Measurements from ENCODE around the gene DDX60.

DDX60 gene

DNA sequence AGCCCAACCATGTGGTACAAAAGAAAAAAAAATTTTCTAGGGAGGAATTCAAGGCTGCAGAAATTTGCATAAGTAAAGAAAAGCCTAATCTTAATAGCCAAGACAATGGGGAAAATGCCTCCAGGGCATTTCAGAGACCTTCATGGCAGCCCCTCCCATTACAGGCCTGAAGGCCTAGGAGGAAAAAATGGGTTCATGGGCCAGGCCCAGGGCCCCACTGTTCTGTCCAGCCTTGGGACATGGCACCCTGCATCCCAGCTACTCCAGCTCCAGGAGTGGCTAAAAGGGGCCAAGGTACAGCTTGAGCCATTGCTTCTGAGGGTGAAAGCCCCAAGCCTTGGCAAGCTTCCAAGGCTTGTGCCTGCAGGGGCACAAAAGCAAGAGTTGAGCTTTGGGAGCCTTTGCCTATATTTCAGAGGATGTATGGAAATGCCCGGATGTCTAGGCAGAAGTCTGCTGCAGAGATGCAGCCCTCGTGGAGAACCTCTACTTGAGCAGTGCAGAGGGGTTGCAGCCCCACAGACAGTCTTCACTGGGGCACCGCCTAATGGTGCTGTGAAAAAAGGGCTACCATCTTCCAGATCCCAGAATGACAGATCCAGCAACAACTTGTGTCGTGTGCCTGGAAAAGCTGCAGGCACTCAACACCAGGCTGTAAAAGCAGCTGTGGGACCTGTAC is 115.2 kb downstream of the DDX60 start:
- no peak for DNase-seq

DNA sequence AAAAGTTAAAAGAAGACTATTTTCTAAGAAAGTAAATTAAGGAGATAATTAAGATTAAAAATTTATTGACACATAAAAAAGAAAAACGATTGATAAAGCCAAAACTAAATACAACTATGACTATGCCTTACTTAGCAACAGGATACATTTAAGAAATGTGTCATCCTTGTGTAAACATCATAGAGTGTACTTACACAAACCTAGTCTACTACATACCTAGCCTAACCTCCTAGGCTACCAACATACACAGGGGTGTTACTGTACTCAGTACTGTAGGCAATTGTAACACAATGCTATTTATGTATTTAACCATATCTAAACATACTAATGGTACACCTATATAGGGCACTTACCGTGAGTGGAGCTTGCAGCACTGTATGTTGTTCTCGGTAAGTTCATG is 117.9 kb downstream of the DDX60 start:
- DNase-seq, result peak; percentile 19

DNA sequence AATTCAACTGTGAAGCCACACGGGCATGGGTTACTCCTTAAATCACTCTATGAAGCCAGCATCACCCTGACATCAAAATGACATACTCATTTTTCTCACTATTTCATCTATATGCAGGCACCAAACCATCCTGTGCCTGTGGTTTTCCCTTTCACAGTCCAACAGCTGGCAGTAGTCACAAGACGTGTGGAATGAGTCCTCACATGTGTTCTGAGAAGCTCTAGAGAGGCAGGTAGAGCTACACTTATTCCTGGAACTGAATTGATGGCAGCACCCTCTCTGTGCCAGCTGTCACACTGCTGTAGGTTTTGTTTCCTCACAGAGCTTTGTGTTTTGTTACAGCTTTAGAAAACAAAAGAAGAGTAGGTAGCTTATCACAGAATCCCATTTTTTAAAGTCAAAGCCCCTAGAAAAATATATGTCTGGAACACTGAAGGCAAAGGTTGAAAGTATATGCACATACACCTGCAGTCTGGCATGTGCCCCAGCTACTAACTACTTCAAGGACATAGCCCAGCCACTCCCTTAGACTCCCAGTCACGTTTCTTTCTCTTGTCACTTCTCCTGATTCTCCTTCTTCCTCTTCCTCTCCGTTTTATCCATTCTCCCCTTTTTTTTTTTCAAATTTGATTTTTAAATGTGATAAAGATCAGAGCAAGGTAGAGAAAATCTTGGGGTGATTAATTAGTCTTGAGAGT is 119.1 kb downstream of the DDX60 start:
- DNase-seq, result no peak

DNA sequence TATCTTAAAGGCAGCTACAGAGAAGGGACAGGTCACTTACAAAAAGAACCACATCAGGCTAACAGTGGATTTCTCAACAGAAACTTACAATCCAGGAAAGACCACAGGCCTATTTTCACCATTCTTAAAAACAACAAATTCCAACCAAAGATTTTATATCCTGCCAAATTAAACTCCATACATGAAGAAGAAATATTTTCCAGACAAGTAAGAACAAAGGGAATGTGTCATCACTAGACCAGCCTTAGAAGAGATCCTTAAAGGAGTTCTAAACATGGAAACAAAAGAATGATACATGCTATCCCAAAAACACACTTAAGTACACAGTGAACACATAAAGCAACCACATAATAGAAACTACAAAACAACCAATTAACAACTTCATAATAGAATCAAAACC is 120.6 kb downstream of the DDX60 start:
- peak; percentile 67 for DNase-seq

DNA sequence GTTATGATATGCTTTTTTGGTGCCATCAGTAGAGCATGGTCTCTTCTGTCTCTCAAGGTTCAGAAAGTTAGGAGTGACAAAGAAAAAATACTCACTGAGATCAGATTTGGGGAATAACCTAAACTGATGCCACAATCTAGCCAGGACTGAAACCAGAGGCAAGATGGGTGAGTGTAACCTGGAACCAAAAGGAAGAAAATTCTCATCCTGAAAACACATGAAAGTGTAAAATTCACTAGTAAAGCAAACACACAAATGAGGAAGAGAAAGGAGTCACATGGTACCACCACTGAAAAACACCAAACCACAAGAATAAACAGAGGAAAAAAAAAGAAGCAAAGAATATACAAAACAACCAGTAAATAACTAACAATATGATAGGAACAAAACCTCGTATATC is 129.8 kb downstream of the DDX60 start:
- DNase-seq, result no peak

DNA sequence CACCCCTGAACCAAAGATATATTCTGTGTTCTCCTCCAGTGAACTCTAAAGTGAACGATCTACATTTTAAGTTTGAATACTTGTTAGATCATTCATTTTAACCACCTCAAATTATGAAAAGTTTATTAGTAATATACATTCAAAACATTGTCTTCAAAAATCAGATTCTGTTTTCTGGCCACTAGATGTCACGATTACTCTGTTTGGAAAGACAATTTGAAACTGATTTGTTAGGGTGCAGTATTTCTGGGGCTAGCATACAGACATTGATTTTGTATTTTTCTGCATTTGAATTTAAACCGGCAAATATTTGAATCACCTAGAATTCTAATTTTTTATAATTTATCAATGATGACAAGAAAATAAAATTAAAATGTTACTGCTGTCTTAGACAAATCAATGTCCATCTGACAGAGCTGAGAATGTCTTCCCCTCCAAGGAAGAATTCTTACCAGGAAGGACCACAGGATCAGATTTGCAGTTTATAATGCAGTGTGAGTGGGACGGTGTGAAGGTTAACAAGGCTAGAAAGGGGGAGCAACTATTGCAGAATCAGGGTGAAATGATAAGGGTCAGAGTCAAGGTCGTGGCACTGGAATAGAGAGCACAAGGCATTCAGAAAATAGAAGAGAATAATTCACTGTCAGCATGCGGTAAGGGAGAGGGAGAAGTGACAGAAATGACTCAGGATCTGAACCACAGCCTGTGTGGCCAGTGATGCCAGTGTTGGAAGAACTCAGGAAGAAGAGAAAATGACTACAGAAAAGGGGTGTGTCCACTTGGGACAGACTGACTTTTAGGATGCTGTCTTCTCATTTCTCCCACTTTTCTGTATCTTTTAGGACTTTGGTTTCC is 134.6 kb downstream of the DDX60 start:
- peak; percentile 5 for DNase-seq

DNA sequence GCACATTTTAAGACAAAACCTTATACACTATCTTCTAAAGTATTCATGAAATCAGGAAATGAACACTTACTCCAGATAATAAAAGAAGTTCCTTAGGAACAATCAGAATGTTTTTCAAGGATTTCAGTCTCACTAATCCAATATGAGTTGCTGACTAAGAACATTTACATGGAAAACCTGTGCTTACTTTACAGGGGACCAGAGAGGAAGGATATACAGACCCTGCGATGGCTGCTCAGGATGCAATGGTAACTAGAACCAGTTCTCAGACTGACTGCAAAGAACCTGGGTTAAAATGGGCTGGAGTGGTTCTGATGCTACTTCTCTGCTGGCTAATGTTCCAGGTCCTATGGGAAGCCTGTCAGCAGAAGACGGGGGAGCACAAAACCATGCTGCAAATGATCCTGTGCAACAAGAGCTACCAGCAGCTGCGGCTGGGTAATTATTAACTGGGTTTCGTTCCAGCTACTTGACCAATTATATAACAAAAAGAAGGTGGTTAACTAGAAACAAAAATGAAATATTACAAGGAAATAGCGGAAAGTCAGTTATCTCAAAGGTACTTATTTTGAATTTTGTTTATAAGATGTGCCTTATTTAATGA is 140.9 kb downstream of the DDX60 start:
- no peak for DNase-seq

DNA sequence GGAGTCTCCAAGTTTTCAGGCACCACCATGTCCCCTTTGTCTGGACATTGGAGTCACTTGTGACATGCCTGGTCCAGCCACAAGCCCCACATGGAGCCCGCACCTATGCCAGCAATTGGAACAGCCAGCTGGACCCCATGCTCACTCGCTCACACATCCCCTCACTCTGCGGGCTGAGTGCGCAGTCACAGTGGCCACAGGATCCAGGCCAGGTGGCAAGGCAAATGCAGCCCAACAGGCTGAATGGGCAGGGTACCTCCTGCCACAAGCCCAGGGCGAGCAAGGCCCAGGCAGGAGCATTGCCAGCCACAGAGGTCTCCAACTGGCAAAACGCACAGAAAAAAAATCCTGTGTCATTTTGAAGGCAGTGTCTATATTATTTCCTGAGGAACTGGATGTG is 144.2 kb downstream of the DDX60 start:
- no peak for DNase-seq

DNA sequence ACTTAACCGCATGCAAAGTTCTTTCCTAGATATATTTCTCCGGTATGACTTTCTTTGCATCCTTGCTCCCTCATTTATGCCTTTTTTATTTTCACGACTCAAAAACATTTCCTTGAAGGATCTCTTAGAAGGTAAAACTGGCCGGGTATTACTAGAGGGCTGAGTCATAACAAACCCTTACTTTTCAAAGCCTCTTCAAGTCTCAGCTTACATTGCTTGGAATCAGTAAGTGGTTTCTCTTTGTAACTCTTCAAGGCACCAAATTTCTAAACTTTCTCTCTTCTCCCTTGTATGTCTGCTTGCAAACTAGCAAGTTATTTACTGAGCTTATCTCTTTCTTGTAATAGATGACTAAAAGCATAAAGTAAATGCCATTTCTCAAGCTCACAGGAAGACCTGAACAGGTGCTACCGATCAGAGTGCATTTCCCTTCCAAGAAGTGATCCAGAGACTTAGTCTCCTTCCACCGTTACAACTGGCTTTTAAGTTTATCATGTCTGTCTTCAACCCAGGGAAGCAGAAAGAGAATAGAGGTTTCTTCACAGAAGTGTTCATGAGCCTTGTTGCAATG is 150.8 kb downstream of the DDX60 start:
- no peak for DNase-seq

All from NCI-H748 treated with DMSO at 0.1 percent for 48 hours (cell line).